HepG2 (cell line): ENCODE measurements around the gene THOC6. TPM values are rescaled to one million over a fixed set of nuclear protein-coding genes. Genes with fewer than 3 reads are reported as not detected.

ENCODE experiments used
- CHD4 ChIP-seq: fragments of 200-600 bp; sonication (generic); IDR thresholded peaks from 2 replicates; pipeline ENCODE4 v1.7.0; 2017; ENCODE audit warnings: mild to moderate bottlenecking, low read length, borderline replicate concordance
- DMAP1 ChIP-seq: IDR thresholded peaks from 2 replicates; pipeline ENCODE4 v1.6.1; 2016
- GABPA ChIP-seq, 2 experiments: IDR thresholded peaks; 2 replicates each; pipeline ENCODE4 v1.6.1; 2011 to 2016; ENCODE audit warnings: low read depth in 2 of 2, low read length in 1 of 2, missing biosample characterization in 1 of 2, missing genetic modification characterization in 1 of 2
- HOXA3 ChIP-seq: sonication (generic); formaldehyde crosslinking; IDR thresholded peaks from 2 replicates; pipeline ENCODE4 v1.5.0; 2020; ENCODE audit warnings: missing genetic modification reagents
- IRF2 ChIP-seq: IDR thresholded peaks from 2 replicates; pipeline ENCODE4 v1.6.1; 2018; ENCODE audit warnings: missing genetic modification reagents, missing compliant biosample characterization
- KDM3A ChIP-seq: IDR thresholded peaks from 2 replicates; pipeline ENCODE4 v1.6.1; 2018; ENCODE audit warnings: low read depth, missing compliant biosample characterization
- NFYB ChIP-seq: sonication (generic); formaldehyde crosslinking; IDR thresholded peaks from 2 replicates; pipeline ENCODE4 v1.4.0; 2020; ENCODE audit warnings: missing genetic modification reagents
- NR2F6 ChIP-seq, 2 experiments: IDR thresholded peaks; 2 replicates each; pipeline ENCODE4 v1.6.1; 2016; ENCODE audit warnings: antibody characterized with exemption in 1 of 2, mild to moderate bottlenecking in 1 of 2
- POLR2AphosphoS5 ChIP-seq: IDR thresholded peaks from 2 replicates; pipeline ENCODE4 v1.6.1; 2012; ENCODE audit warnings: low read depth, low read length
- SAP130 ChIP-seq: IDR thresholded peaks from 2 replicates; pipeline ENCODE4 v1.6.1; 2016; ENCODE audit warnings: low read depth
- SP4 ChIP-seq: sonication (generic); formaldehyde crosslinking; IDR thresholded peaks from 2 replicates; pipeline ENCODE4 v1.8.1; 2023; ENCODE audit warnings: mild to moderate bottlenecking, missing genetic modification reagents
- TP53 ChIP-seq: sonication (generic); formaldehyde crosslinking; conservative IDR thresholded peaks from 2 replicates; pipeline ENCODE4 v1.4.0; 2020; ENCODE audit warnings: missing genetic modification reagents
- WIZ ChIP-seq: sonication (generic); formaldehyde crosslinking; IDR thresholded peaks from 2 replicates; pipeline ENCODE4 v1.5.1; 2020; ENCODE audit warnings: mild to moderate bottlenecking, missing genetic modification reagents
- ZBTB20 ChIP-seq: sonication (generic); formaldehyde crosslinking; IDR thresholded peaks from 2 replicates; pipeline ENCODE4 v1.8.1; 2023; ENCODE audit warnings: missing genetic modification reagents, low read depth, mild to moderate bottlenecking, borderline replicate concordance
- ZMYM2 ChIP-seq: sonication (generic); formaldehyde crosslinking; IDR thresholded peaks from 2 replicates; pipeline ENCODE4 v1.8.0; 2022; ENCODE audit warnings: mild to moderate bottlenecking, missing genetic modification reagents
- ZNF138 ChIP-seq: sonication (generic); formaldehyde crosslinking; IDR thresholded peaks from 2 replicates; pipeline ENCODE4 v1.5.0; 2020; ENCODE audit warnings: mild to moderate bottlenecking, low read depth, missing genetic modification reagents
- ZNF331 ChIP-seq: sonication (generic); formaldehyde crosslinking; IDR thresholded peaks from 2 replicates; pipeline ENCODE4 v1.4.0; 2020; ENCODE audit warnings: missing genetic modification reagents
- ZNF350 ChIP-seq: sonication (generic); formaldehyde crosslinking; IDR thresholded peaks from 2 replicates; pipeline ENCODE4 v1.4.0; 2020; ENCODE audit warnings: mild to moderate bottlenecking, low read depth, missing genetic modification reagents, borderline replicate concordance
- ZNF552 ChIP-seq: sonication (generic); formaldehyde crosslinking; IDR thresholded peaks from 2 replicates; pipeline ENCODE4 v1.9.0; 2022; ENCODE audit warnings: missing genetic modification reagents, mild to moderate bottlenecking, borderline replicate concordance
- ZNF572 ChIP-seq: sonication (generic); formaldehyde crosslinking; IDR thresholded peaks from 2 replicates; pipeline ENCODE4 v1.5.1; 2020; ENCODE audit warnings: mild to moderate bottlenecking, missing genetic modification reagents
- polyA plus RNA-seq, 8 experiments: library from polyadenylated mRNA; depleted of rRNA in 3 of 8; stranded (reverse) in 7 of 8; unstranded in 1 of 8; fragments of >200 nt; fragmentation: Illumina TruSeq in 4 of 8; extraction: Trizol in 4 of 8; gene quantifications; 2 replicates each; pipeline versions ENCODE4 v1.2.1 to v1.2.3, GENCODE V29; 2011 to 2016; ENCODE audit warnings: low read depth in 4 of 8, missing spikeins in 1 of 8, mixed read lengths in 1 of 8; ENCODE audit not compliant: insufficient read depth in 1 of 8
- total RNA-seq, 5 experiments: library from RNA; depleted of rRNA; stranded (reverse); fragments of >200 nt; fragmentation: Illumina TruSeq; extraction: Trizol; gene quantifications; 2 replicates each; pipeline ENCODE4 v1.2.3, GENCODE V29; 2016; ENCODE audit warnings: low read depth in 1 of 5
- TF ChIP-seq, protein P1 (sequence below): sonication (generic); formaldehyde crosslinking; IDR thresholded peaks from 2 replicates; pipeline ENCODE4 v1.4.0; 2020; ENCODE audit warnings: missing genetic modification reagents
- TF ChIP-seq, protein P2 (sequence below): sonication (generic); formaldehyde crosslinking; IDR thresholded peaks from 2 replicates; pipeline ENCODE4 v1.4.0; 2020; ENCODE audit warnings: low read depth, mild to moderate bottlenecking, missing genetic modification reagents
- TF ChIP-seq, protein P3 (sequence below): sonication (generic); formaldehyde crosslinking; IDR thresholded peaks from 2 replicates; pipeline ENCODE4 v1.4.0; 2020; ENCODE audit warnings: missing genetic modification reagents
- TF ChIP-seq, protein P4 (sequence below): sonication (generic); formaldehyde crosslinking; IDR thresholded peaks from 2 replicates; pipeline ENCODE4 v1.5.1; 2020; ENCODE audit warnings: missing genetic modification reagents, mild to moderate bottlenecking, borderline replicate concordance
- TF ChIP-seq, protein P5 (sequence below): sonication (generic); formaldehyde crosslinking; IDR thresholded peaks from 2 replicates; pipeline ENCODE4 v1.8.0; 2022; ENCODE audit warnings: mild to moderate bottlenecking, missing genetic modification reagents, moderate library complexity

The THOC6 gene
- total and polyA plus RNA-seq, 2 of the 13 experiments (the other 11 are each of a cell fraction or from before 2014, with no cell fraction given), result 32.1 to 37.0 TPM

DNA sequence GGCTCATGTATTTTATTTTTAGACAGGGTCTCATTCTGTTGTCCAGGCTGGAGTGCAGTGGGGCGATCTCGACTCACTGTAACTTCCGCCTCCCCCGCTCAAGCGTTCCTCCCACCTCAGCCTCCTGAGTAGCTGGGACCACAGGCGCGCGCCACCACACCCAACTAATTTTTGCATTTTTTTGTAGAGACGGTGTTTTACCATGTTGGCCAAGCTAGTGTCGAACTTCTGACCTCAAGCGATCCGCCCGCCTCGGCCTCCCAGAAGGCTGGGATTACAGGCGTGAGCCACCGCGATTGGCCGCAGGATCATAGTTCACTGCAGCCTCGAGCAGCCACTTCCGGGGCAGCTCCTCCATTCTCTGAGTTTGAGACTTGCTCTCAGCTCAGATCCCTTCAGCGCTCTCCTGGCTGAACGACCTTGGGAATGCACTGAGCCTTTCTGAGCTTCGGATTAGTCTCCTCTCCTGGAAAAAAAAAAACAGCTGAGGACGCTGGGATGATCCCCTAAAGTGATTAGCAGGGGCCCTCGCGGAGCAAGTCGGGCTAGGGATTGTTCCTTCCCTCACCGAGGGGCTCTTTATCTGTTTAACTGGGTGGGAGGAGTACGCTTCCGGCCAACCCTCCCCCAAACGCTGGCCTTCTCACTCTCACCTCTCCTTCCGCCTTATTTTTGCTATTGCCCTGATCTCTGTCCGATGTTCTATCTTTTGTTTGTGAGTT, 42.5 kb upstream of the THOC6 start (continued):
- TF ChIP-seq ZNF331, result peak; percentile 23; the same call in 1 of the 2 replicates
- peak; percentile 78; the same call in 1 of the 2 replicates for TF ChIP-seq ZBTB20 (CRISPR knock-in tag)
- peak; percentile 51; the same call in 1 of the 2 replicates for TF ChIP-seq NFYB (CRISPR knock-in tag)
- TF ChIP-seq, protein P1, sequence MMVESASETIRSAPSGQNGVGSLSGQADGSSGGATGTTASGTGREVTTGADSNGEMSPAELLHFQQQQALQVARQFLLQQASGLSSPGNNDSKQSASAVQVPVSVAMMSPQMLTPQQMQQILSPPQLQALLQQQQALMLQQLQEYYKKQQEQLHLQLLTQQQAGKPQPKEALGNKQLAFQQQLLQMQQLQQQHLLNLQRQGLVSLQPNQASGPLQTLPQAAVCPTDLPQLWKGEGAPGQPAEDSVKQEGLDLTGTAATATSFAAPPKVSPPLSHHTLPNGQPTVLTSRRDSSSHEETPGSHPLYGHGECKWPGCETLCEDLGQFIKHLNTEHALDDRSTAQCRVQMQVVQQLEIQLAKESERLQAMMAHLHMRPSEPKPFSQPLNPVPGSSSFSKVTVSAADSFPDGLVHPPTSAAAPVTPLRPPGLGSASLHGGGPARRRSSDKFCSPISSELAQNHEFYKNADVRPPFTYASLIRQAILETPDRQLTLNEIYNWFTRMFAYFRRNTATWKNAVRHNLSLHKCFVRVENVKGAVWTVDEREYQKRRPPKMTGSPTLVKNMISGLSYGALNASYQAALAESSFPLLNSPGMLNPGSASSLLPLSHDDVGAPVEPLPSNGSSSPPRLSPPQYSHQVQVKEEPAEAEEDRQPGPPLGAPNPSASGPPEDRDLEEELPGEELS (CRISPR knock-in tag), result 0 out of 2 replicates have a peak, but pooled peaks have one; percentile 15
- TF ChIP-seq, protein P2, sequence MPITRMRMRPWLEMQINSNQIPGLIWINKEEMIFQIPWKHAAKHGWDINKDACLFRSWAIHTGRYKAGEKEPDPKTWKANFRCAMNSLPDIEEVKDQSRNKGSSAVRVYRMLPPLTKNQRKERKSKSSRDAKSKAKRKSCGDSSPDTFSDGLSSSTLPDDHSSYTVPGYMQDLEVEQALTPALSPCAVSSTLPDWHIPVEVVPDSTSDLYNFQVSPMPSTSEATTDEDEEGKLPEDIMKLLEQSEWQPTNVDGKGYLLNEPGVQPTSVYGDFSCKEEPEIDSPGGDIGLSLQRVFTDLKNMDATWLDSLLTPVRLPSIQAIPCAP (CRISPR knock-in tag), result no peak
- no peak for TF ChIP-seq NR2F6 (IDR thresholded peaks at IDR 0.05)
- TF ChIP-seq NR2F6 (CRISPR knock-in tag; IDR thresholded peaks at IDR 0.05), result peak; percentile 45
- TF ChIP-seq SP4, result peak; percentile 53; the same call in 1 of the 2 replicates
- TF ChIP-seq ZNF350, result peak; percentile 73; the same call in 1 of the 2 replicates
- TF ChIP-seq, protein P3, sequence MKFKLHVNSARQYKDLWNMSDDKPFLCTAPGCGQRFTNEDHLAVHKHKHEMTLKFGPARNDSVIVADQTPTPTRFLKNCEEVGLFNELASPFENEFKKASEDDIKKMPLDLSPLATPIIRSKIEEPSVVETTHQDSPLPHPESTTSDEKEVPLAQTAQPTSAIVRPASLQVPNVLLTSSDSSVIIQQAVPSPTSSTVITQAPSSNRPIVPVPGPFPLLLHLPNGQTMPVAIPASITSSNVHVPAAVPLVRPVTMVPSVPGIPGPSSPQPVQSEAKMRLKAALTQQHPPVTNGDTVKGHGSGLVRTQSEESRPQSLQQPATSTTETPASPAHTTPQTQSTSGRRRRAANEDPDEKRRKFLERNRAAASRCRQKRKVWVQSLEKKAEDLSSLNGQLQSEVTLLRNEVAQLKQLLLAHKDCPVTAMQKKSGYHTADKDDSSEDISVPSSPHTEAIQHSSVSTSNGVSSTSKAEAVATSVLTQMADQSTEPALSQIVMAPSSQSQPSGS (CRISPR knock-in tag), result peak; percentile 45; the same call in 1 of the 2 replicates
- peak; percentile 73 for TF ChIP-seq POLR2AphosphoS5
- TF ChIP-seq ZNF552 (CRISPR knock-in tag), result no peak
- TF ChIP-seq, protein P4, sequence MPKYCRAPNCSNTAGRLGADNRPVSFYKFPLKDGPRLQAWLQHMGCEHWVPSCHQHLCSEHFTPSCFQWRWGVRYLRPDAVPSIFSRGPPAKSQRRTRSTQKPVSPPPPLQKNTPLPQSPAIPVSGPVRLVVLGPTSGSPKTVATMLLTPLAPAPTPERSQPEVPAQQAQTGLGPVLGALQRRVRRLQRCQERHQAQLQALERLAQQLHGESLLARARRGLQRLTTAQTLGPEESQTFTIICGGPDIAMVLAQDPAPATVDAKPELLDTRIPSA (CRISPR knock-in tag), result no peak
- no peak for TF ChIP-seq ZNF572 (CRISPR knock-in tag)
- peak; percentile 41; the same call in 1 of the 2 replicates for TF ChIP-seq DMAP1 (CRISPR knock-in tag)
- peak; percentile 60; the same call in 1 of the 2 replicates for TF ChIP-seq HOXA3 (CRISPR knock-in tag)
- peak; percentile 55; the same call in 1 of the 2 replicates for TF ChIP-seq KDM3A (CRISPR knock-in tag)
- no peak for TF ChIP-seq WIZ
- no peak for TF ChIP-seq TP53 (CRISPR knock-in tag)
- no peak for TF ChIP-seq ZNF138 (CRISPR knock-in tag)
- peak; percentile 35; the same call in 1 of the 2 replicates for TF ChIP-seq IRF2 (CRISPR knock-in tag)
- TF ChIP-seq GABPA (IDR thresholded peaks at IDR 0.05; ENCODE audit: low read depth, low read length), result peak; percentile 51
- peak; percentile 89 for TF ChIP-seq GABPA (CRISPR knock-in tag; IDR thresholded peaks at IDR 0.05; ENCODE audit: low read depth)
- TF ChIP-seq SAP130 (CRISPR knock-in tag), result peak; percentile 68
- TF ChIP-seq CHD4, result no peak
- TF ChIP-seq, protein P5, sequence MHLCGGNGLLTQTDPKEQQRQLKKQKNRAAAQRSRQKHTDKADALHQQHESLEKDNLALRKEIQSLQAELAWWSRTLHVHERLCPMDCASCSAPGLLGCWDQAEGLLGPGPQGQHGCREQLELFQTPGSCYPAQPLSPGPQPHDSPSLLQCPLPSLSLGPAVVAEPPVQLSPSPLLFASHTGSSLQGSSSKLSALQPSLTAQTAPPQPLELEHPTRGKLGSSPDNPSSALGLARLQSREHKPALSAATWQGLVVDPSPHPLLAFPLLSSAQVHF, result no peak
- TF ChIP-seq ZMYM2 (CRISPR knock-in tag), result peak; percentile 95
